HL-60 (cell line): ENCODE results near the gene SENP3.

ENCODE experiments used
- SPI1 ChIP-seq: IDR thresholded peaks from 2 replicates; pipeline ENCODE4 v1.6.1; 2012; ENCODE audit warnings: low read depth, mild to moderate bottlenecking, borderline replicate concordance
- TF ChIP-seq, protein P1 (sequence below): IDR thresholded peaks from one replicate; pipeline ENCODE4 v1.5.1; 2011; ENCODE audit warnings: low read length, control low read depth, inconsistent platforms; ENCODE audit not compliant: insufficient read depth
- TF ChIP-seq, protein P2 (sequence below): IDR thresholded peaks from 2 replicates; pipeline ENCODE4 v1.6.1; 2012; ENCODE audit warnings: low read depth; ENCODE audit not compliant: insufficient replicate concordance

DNA sequence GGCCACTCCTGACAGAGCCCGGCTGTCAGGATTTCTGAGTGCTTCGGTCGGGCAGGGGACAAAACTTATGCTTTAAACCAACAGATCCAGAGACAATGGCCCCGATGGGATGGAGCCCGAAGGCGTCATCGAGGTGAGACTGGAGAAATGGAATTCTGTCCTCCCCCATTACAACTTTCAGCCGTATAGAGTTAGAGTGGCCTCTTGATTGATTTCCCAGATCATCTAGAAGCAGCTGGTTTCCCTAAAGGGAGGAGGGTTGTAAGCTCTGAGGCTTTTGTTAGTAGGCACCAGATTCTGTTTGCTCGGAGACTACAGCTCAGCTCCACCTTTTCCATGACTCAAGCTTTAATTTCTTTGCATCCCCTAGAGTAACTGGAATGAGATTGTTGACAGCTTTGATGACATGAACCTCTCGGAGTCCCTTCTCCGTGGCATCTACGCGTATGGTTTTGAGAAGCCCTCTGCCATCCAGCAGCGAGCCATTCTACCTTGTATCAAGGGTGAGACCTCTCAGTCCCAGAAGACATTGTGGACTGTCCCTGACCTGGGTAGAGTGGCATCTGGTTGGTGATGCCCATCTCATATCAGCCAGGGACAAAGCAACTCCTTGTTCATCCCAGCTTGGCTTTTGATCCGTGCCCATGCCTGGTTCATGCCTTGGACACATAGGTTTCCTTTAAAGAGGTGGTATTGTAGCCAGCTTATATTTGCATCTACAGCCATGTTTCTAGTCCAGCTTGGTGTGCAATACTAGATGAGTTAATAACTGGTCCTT lies 12.6 kb downstream of the SENP3 start:
- TF ChIP-seq, protein P1, sequence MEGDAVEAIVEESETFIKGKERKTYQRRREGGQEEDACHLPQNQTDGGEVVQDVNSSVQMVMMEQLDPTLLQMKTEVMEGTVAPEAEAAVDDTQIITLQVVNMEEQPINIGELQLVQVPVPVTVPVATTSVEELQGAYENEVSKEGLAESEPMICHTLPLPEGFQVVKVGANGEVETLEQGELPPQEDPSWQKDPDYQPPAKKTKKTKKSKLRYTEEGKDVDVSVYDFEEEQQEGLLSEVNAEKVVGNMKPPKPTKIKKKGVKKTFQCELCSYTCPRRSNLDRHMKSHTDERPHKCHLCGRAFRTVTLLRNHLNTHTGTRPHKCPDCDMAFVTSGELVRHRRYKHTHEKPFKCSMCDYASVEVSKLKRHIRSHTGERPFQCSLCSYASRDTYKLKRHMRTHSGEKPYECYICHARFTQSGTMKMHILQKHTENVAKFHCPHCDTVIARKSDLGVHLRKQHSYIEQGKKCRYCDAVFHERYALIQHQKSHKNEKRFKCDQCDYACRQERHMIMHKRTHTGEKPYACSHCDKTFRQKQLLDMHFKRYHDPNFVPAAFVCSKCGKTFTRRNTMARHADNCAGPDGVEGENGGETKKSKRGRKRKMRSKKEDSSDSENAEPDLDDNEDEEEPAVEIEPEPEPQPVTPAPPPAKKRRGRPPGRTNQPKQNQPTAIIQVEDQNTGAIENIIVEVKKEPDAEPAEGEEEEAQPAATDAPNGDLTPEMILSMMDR = no peak
- TF ChIP-seq, protein P2, sequence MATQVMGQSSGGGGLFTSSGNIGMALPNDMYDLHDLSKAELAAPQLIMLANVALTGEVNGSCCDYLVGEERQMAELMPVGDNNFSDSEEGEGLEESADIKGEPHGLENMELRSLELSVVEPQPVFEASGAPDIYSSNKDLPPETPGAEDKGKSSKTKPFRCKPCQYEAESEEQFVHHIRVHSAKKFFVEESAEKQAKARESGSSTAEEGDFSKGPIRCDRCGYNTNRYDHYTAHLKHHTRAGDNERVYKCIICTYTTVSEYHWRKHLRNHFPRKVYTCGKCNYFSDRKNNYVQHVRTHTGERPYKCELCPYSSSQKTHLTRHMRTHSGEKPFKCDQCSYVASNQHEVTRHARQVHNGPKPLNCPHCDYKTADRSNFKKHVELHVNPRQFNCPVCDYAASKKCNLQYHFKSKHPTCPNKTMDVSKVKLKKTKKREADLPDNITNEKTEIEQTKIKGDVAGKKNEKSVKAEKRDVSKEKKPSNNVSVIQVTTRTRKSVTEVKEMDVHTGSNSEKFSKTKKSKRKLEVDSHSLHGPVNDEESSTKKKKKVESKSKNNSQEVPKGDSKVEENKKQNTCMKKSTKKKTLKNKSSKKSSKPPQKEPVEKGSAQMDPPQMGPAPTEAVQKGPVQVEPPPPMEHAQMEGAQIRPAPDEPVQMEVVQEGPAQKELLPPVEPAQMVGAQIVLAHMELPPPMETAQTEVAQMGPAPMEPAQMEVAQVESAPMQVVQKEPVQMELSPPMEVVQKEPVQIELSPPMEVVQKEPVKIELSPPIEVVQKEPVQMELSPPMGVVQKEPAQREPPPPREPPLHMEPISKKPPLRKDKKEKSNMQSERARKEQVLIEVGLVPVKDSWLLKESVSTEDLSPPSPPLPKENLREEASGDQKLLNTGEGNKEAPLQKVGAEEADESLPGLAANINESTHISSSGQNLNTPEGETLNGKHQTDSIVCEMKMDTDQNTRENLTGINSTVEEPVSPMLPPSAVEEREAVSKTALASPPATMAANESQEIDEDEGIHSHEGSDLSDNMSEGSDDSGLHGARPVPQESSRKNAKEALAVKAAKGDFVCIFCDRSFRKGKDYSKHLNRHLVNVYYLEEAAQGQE = no peak
- no peak for TF ChIP-seq SPI1
